ENCODE results near the gene CCR5.

CCR5 gene

GRCh38 chr3:46395766-46396530 lies 25.2 kb downstream of the CCR5 start:
- Histone ChIP-seq H3K9me3 (ENCODE audit: severe bottlenecking) (no peaks in the 10 kb centered on the region), H3K36me3 (no peaks in the 10 kb centered on the region), H3K27ac (no peak overlapping the region), H3K27me3 (ENCODE audit: insufficient read depth, low read depth, severe bottlenecking) (peaks cover 79% of the 10 kb centered on the region), H3K4me3 (ENCODE audit: low read depth, low read length) (no peak overlapping the region)
- no peak for TF ChIP-seq CTCF (IDR thresholded peaks at IDR 0.05; ENCODE audit: low read depth, low read length)
- DNase-seq: no peak

GRCh38 chr3:46397111-46397510 lies 26.4 kb downstream of the CCR5 start:
- H3K27me3 ChIP-seq (ENCODE audit: insufficient read depth, low read depth, severe bottlenecking): peaks cover 80% of the 10 kb centered on the region

GRCh38 chr3:46398186-46398955 lies 27.6 kb downstream of the CCR5 start:
- Histone ChIP-seq H3K36me3 (no peaks in the 10 kb centered on the region), H3K9me3 (ENCODE audit: severe bottlenecking) (no peaks in the 10 kb centered on the region), H3K4me3 (ENCODE audit: low read depth, low read length) (no peak overlapping the region), H3K27me3 (ENCODE audit: insufficient read depth, low read depth, severe bottlenecking) (peaks cover 79% of the 10 kb centered on the region), H3K27ac (no peak overlapping the region)
- no peak for DNase-seq
- no peak for TF ChIP-seq CTCF (IDR thresholded peaks at IDR 0.05; ENCODE audit: low read depth, low read length)

More at GRCh38 chr3:46397111-46397510, 26.4 kb downstream of the CCR5 start:
- H3K9me3 ChIP-seq (ENCODE audit: severe bottlenecking): no peaks in the 10 kb centered on the region
- no peak for DNase-seq
- no peak overlapping the region for H3K27ac ChIP-seq
- TF ChIP-seq CTCF (IDR thresholded peaks at IDR 0.05; ENCODE audit: low read depth, low read length): no peak
- no peaks in the 10 kb centered on the region for H3K36me3 ChIP-seq
- no peak overlapping the region for H3K4me3 ChIP-seq (ENCODE audit: low read depth, low read length)

GRCh38 chr3:46399098-46399497 lies 28.4 kb downstream of the CCR5 start:
- Histone ChIP-seq H3K36me3 (no peaks in the 10 kb centered on the region), H3K4me3 (ENCODE audit: low read depth, low read length) (no peak overlapping the region), H3K9me3 (ENCODE audit: severe bottlenecking) (no peaks in the 10 kb centered on the region), H3K27ac (no peak overlapping the region), H3K27me3 (ENCODE audit: insufficient read depth, low read depth, severe bottlenecking) (peaks cover 78% of the 10 kb centered on the region)
- no peak for TF ChIP-seq CTCF (IDR thresholded peaks at IDR 0.05; ENCODE audit: low read depth, low read length)
- DNase-seq: no peak

- no peak overlapping the region for H3K27ac ChIP-seq
- TF ChIP-seq CTCF (IDR thresholded peaks at IDR 0.05; ENCODE audit: low read depth, low read length): no peak
- peaks cover 76% of the 10 kb centered on the region for H3K27me3 ChIP-seq (ENCODE audit: insufficient read depth, low read depth, severe bottlenecking)
- H3K9me3 ChIP-seq (ENCODE audit: severe bottlenecking): no peaks in the 10 kb centered on the region
- H3K4me3 ChIP-seq (ENCODE audit: low read depth, low read length): no peak overlapping the region
- no peaks in the 10 kb centered on the region for H3K36me3 ChIP-seq
- DNase-seq: no peak
Measured at GRCh38 chr3:46399557-46399956, 28.8 kb downstream of the CCR5 start.

Data from WERI-Rb-1 (cell line).